Measurements from ENCODE around the gene PTOV1.

Gene PTOV1

GRCh38 chr19:49906879-49907564 lies 56.1 kb downstream of the PTOV1 start:
- H3K4me3 ChIP-seq (ENCODE audit: low read depth, low read length) = no peak overlapping the region
- no peak for DNase-seq (ENCODE audit: low read depth)

GRCh38 chr19:49907745-49908446 lies 56.9 kb downstream of the PTOV1 start:
- no peak for TF ChIP-seq CTCF (conservative IDR thresholded peaks at IDR 0.05; ENCODE audit: low read depth, low read length)
- no peak overlapping the region for H3K4me3 ChIP-seq (ENCODE audit: low read depth, low read length)
- DNase-seq (ENCODE audit: low read depth) = no peak

More at GRCh38 chr19:49906879-49907564, 56.1 kb downstream of the PTOV1 start:
- TF ChIP-seq CTCF (conservative IDR thresholded peaks at IDR 0.05; ENCODE audit: low read depth, low read length) = no peak

- DNase-seq (ENCODE audit: low read depth) = no peak
- no peak overlapping the region for H3K4me3 ChIP-seq (ENCODE audit: low read depth, low read length)
- no peak for TF ChIP-seq CTCF (conservative IDR thresholded peaks at IDR 0.05; ENCODE audit: low read depth, low read length)
These were observed 57.8 kb downstream of the PTOV1 start for GRCh38 chr19:49908480-49909420.

- no peak for TF ChIP-seq CTCF (conservative IDR thresholded peaks at IDR 0.05; ENCODE audit: low read depth, low read length)
- no peak overlapping the region for H3K4me3 ChIP-seq (ENCODE audit: low read depth, low read length)
- no peak for DNase-seq (ENCODE audit: low read depth)
These were observed 59.2 kb downstream of the PTOV1 start for GRCh38 chr19:49910179-49910578.
